ENCODE results near the gene NDUFB5.
"Not testable (repeated sequence)": the region's sequence is repeated elsewhere in the genome, so short reads cannot be mapped to it uniquely, and the experiment has no call there.

NDUFB5 gene

GRCh38 chr3:179630753-179631451 is 26.3 kb downstream of the NDUFB5 start:
- DNase-seq (ENCODE audit: low read depth, low spot score) = no peak

- no peak for DNase-seq (ENCODE audit: low read depth, low spot score)
Observed at GRCh38 chr3:179640469-179640868, 35.9 kb downstream of the NDUFB5 start.

- no peak for DNase-seq (ENCODE audit: low read depth, low spot score)
Observed at GRCh38 chr3:179642871-179643270, 38.3 kb downstream of the NDUFB5 start.

- not testable (repeated sequence) for DNase-seq (ENCODE audit: low read depth, low spot score)
Observed at GRCh38 chr3:179643837-179644236, 39.2 kb downstream of the NDUFB5 start.

GRCh38 chr3:179646177-179646576 is 41.6 kb downstream of the NDUFB5 start:
- DNase-seq (ENCODE audit: low read depth, low spot score) = no peak

- DNase-seq (ENCODE audit: low read depth, low spot score) = no peak
Observed at GRCh38 chr3:179651687-179652446, 47.3 kb downstream of the NDUFB5 start.

- peak; percentile 17 for DNase-seq (ENCODE audit: low read depth, low spot score)
Observed at GRCh38 chr3:179652447-179653095, 48.0 kb downstream of the NDUFB5 start, which contains the start of gene USP13. Gene USP13, plus strand, starts transcription at chr3:179653040. Its CDS starts 186 bp downstream, at chr3:179653226.

- peak; percentile 23 for DNase-seq (ENCODE audit: low read depth, low spot score)
Observed at GRCh38 chr3:179653096-179653797, 48.7 kb downstream of the NDUFB5 start.

- DNase-seq (ENCODE audit: low read depth, low spot score) = no peak
Observed at GRCh38 chr3:179655236-179655635, 50.6 kb downstream of the NDUFB5 start.

GRCh38 chr3:179658606-179659005 is 54.0 kb downstream of the NDUFB5 start:
- no peak for DNase-seq (ENCODE audit: low read depth, low spot score)

- DNase-seq (ENCODE audit: low read depth, low spot score) = no peak
Observed at GRCh38 chr3:179660872-179661271, 56.3 kb downstream of the NDUFB5 start.

- DNase-seq (ENCODE audit: low read depth, low spot score) = no peak
Observed at GRCh38 chr3:179661777-179662176, 57.2 kb downstream of the NDUFB5 start.

- DNase-seq (ENCODE audit: low read depth, low spot score) = no peak
Observed at GRCh38 chr3:179663093-179663492, 58.5 kb downstream of the NDUFB5 start.

GRCh38 chr3:179666030-179666429 is 61.4 kb downstream of the NDUFB5 start:
- no peak for DNase-seq (ENCODE audit: low read depth, low spot score)

GRCh38 chr3:179666436-179667035 is 61.9 kb downstream of the NDUFB5 start:
- no peak for DNase-seq (ENCODE audit: low read depth, low spot score)

GRCh38 chr3:179668429-179668828 is 63.8 kb downstream of the NDUFB5 start:
- DNase-seq (ENCODE audit: low read depth, low spot score) = no peak

- DNase-seq (ENCODE audit: low read depth, low spot score) = no peak
Observed at GRCh38 chr3:179670311-179670710, 65.7 kb downstream of the NDUFB5 start.

GRCh38 chr3:179671309-179671708 is 66.7 kb downstream of the NDUFB5 start:
- no peak for DNase-seq (ENCODE audit: low read depth, low spot score)

- DNase-seq (ENCODE audit: low read depth, low spot score) = no peak
Observed at GRCh38 chr3:179671747-179672242, 67.2 kb downstream of the NDUFB5 start.

GRCh38 chr3:179672918-179673317 is 68.3 kb downstream of the NDUFB5 start:
- DNase-seq (ENCODE audit: low read depth, low spot score) = no peak

- DNase-seq (ENCODE audit: low read depth, low spot score) = no peak
Observed at GRCh38 chr3:179673523-179673922, 68.9 kb downstream of the NDUFB5 start.

Data from activated CD4-positive, CD25-positive, alpha-beta regulatory T cell treated with anti-CD3 and anti-CD28 coated beads, Interleukin-2, amount 50 U/mL, for 16 hours (primary cell).